Jurkat, Clone E6-1 (cell line): ENCODE data around the gene MEGF11.
"Not testable (repeated sequence)": the region's sequence is repeated elsewhere in the genome, so short reads cannot be mapped to it uniquely, and the experiment has no call there.

ENCODE experiments used
- DNase-seq: peaks from one replicate; pipeline ENCODE4 v3.0.0-alpha.2; 2011; ENCODE audit warnings: low read depth, low spot score
- H3K4me3 ChIP-seq: 2 replicates; pipeline ENCODE4 v1.5.1; 2011; ENCODE audit warnings: mild to moderate bottlenecking, low read length, control low read depth, moderate library complexity

MEGF11 gene

DNA sequence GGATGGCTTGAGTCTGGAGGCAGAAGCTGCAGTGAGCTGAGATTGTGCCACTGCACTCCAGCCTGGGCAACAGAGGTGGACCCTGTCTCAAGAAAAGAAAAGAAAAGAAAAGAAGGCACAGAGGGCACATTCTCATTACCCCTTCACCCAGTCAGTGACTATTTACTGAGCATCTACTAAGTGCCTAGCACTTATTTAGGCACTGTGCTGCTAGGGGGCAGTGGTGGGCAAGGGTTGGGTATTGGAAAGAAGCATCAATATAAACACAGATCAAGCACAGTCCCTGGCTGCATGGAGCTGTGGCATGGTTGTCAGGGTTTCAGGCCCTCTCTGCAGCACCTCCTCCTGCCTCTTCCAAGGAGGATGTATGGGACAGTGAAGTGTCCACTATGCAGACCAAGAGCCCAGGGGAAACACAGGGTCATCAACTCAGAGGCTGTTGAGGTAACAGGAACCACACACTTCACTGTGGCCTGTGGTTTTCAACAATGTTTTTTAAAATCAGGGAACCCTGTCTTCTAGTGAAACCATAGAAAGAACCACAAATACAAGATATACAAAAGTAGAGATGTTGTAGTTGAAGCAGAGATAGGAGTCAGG is 245.8 kb downstream of the MEGF11 start:
- no peak overlapping the region for H3K4me3 ChIP-seq
- DNase-seq: no peak

DNA sequence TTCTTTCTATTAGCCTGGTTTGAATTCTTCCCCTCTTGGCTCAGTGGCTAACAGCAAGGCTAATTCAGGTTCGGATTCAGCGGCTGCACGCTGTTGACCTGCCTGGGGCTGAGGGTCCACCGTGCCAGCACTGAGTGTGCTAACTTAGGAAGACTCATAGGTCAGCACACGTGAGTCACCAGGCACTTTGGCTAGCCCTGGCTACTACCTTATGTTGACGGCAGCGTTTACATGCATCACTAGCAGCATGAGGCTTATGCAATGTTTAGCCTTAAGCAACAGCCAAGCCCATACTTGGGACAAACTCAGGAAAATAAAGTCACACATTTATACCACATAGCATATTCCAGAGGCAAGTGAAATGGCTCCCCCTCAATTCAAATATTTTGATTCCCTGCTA is 246.6 kb downstream of the MEGF11 start:
- DNase-seq: no peak

DNA sequence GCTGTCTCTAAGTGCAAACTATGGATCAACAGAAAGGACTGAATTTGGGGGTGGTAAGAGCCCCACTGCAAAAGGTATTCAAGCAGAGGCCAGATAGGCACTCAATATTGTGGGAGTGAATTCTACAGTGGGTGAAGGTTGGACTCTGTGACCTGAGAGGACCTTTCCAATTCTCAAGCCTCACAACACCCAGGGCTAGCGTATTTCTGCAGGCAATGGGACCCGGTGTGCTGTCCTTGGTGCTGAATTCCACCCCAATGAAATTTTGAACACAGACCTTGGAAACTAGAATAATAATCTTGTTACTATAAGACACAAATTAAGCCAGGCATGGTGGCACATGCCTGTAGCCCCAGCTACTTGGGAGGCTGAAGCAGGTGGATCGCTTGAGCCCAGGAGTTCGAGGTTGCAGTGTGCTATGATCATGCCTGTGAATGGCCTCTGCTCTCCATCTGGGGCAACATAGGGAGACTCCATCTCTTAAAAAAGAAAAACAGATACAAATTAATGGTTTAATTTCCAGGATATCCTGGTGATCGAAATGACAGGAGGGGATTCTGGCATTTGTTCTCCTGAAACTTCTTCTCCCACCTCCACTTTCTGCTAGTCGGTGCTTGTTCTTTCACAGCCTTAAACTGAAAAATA is 248.8 kb downstream of the MEGF11 start:
- H3K4me3 ChIP-seq: no peak overlapping the region
- peak; percentile 25 for DNase-seq

More for the DNA sequence above, 246.6 kb downstream of the MEGF11 start:
- H3K4me3 ChIP-seq: no peak overlapping the region

DNA sequence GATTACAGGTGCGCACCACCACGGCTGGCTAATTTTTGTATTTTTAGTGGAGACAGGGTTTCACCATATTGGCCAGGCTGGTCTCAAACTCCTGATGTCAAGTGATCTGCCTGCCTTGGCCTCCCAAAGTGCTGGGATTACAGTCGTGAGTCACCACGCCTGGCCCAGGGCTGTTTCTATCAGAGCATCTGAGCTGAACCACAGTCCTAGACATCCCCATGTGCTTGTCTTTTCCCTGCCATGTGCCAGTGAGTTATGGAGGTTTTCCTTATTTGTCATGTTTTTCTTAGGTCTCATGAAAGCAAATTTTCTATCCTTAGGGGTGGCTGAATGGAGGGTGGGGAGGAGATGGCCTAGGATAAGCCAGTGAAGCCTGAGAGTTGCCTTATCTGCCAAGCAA is 250.4 kb downstream of the MEGF11 start:
- DNase-seq, H3K4me3 ChIP-seq: not testable (repeated sequence)

DNA sequence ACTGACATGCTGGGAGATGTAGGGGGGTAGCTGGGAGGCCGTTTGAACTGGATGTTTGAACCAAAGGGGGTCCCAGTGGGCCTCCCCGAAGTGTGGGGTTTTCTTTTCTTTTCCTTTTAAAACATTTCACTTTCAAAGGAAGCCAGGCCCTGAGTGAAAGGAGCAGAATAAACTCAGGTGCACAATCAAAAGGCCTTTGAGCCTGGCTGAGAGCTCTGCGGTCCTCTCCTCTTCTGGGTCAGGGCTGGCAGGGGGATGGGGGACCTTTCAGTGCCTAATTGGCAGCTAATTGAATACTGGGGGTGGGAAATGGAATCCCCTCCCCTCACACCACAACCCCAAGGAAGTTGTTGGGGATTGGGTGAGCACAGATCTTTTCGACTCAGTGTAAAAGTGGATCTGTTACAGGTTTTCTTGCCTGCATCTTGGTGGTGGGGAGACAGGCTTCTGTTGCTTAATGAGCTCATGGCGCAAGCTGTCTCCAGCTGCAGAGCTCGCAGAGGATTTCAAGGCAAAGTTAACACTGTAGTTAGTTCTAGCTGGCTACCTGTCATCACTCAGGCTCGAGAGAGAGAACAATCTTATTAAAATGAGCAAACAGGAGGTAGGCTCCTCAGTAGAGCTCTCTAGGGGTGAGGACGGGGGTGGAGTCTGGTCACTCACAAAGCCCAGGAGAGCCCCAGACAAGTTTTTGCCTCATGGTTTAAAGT is 251.7 kb downstream of the MEGF11 start:
- no peak for DNase-seq
- no peak overlapping the region for H3K4me3 ChIP-seq

DNA sequence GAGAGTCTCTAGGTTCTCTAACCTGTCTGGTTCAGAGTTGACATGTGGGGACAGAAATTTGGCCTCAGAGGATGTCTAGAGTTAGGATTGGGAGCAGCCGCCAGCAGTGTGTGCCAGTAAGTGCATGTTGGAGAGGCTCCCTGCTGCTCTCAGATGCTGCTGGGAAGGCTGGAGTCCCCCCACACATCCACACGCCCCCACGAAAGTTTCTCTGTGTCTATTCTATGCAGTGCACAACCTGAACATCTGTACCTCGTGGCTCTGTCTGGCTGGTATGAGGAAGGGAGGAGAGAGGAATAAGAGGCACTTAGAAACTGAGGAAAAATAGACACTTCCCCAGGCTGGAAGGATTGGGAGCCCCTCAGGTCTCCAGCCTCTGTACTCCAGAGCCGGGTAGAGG is 252.5 kb downstream of the MEGF11 start:
- no peak for DNase-seq
- H3K4me3 ChIP-seq: no peak overlapping the region

DNA sequence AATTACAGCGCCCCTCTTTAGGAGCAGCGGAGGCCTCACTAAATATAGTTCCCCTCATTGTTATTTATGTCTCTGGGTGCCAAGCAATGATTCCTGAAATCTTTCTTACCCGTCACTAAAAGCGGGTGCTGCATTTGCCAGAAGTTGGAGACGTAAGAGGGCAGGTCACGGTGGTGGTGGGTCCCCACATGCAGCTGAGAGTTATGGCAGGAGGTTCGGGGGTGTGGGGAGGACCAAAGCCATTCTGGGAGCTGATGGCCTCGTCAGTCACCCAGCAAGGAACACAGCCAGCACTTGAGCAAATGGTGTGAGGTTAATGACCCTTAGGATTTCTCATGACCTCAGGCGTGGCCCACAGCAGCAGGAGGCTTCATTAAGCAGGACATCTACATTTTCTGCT is 255.1 kb downstream of the MEGF11 start:
- H3K4me3 ChIP-seq: no peak overlapping the region
- DNase-seq: no peak

DNA sequence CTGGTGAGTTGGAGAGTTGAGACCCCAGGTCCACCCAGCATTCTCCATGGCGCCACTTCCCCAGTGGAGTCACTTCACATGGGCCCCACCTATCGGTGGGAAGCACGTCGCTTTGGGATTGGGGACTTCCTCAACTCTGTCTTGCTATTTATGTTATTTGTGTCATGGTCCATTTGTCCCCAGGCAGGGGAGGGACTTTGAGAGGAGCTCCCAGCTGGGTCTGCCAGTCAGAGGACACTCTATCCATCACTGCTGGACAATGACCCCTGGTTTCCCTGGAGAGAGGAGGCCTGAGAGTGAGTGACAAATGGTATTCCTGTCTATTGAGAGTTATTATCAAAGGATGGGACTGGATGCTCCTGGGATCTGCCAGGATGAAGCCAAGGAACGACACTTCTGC is 256.6 kb downstream of the MEGF11 start:
- no peak for DNase-seq
- no peak overlapping the region for H3K4me3 ChIP-seq

DNA sequence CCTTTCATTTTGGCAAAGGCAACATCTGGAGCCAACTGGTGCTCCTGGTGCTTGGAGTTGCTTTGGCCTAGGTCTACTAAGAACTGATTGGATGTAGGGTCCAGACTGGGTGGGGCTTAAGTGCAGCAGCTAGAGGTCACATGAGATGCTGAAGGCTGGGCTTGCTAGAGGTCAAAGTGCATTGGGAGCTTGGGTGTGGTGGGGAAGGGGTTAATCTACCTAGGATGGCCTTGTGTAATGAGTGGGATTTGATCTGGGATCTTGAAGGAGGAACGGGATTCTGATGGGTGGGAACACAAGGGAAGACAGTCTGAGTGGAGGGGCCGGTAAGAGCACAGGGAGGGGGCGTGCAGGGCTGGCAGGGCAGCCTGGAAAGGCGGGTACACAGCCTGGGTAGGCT is 258.7 kb downstream of the MEGF11 start:
- no peak overlapping the region for H3K4me3 ChIP-seq
- no peak for DNase-seq

DNA sequence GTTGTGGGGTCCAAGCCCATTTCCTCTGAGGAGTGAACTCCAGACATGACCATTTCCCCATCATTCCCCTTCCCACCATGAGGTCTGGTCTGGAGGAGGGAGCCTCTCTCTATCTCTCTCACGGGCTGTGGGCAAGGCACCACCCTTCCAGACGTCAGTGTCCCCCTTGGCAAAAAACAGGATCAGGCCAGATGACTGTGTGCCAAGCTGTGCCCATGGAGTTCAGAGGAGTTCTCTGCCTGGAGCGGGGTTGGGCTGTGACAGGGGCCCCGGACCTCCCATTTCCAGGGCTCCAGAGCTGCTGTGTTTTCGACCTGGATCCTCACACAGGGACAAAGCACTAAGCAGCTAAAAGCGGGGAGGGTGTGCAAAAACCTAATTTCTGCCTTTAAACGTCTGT is 259.8 kb downstream of the MEGF11 start:
- H3K4me3 ChIP-seq: no peak overlapping the region
- no peak for DNase-seq

DNA sequence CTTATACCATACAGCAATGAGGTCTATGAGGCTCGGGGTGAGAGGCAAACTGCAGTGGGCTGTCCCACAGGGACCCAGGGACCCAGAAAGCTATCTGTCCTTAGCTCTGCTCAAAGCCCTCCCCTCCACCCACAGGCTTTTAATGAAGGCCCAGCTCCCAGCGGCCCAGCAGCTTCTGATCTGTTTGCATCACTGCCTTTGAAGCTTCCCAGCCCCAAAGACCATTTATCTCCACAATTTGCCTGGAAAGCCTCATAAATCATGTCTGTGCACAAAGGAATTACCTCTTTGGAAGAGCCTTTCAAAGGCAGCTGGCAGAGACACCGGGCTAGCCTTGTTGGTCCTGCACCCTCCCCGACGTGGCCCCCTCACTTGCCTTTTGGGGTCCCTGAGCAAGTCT is 260.3 kb downstream of the MEGF11 start:
- no peak for DNase-seq
- no peak overlapping the region for H3K4me3 ChIP-seq

DNA sequence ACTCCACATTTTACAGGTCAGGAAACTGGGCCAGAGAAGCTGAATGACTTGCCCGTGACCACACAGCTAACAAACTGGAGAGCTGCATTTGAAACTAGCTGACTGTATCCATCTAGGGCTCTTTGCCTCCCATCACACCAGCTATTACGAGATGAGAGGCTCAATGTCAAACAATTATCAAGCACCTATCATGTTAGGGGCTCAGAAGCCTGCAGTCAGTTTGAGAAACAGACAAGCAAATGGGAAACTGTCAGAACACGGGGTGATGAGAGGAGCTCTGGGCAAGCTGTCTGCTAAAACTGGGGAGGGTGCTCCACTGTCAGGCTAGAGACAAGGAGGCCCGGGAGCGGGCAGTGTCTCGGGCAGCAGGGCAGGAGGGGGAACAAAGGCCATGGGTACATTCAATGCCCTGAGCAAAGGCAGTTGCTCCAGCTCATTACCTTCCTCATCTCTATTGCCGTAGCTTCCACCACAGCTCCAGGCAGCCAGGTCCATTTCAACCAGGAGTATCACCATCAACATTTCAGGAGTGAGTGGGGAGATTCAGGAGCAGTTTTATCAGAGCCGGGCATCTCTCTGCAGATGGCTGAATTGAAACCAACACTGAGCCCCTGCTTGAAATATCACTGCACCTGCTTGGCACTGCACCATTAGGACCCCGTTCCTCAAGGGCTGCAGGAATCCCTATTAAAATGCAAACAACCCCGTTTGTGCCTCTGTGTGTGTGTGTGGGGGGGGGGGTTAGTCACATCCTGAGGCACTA is 261.6 kb downstream of the MEGF11 start:
- DNase-seq: no peak
- H3K4me3 ChIP-seq: no peak overlapping the region

DNA sequence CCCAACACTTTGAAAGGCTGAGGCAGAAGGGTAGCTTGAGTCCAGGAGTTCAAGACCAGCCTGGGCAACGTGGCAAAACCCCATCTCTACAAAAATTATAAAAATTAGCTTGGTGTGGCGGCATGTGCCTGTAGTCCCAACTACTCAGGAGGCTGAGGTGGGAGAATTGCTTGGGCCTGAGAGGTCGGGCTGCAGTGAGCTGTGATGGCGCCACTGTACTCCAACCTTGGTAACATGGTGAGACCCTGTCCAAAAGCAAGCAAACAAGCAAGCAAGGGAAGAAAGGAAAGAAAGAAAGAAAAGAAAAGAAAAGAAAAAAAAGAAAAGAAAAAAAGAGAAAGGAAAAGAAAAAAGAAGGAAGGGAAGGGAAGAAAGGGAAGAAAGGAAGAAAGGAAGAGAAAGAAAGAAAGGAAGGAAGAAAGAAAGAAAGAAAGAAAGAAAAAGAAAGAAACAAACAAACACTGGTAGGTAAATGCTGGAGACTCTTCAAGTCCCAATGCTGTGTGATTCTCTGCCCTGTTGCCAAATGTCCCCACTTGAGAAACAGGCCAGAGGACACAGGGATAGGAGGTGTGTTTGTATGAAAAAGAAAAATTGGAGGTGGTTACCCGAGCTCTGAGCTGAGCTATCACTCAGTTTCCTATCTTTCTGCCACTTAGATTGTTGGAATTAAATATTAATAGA is 263.1 kb downstream of the MEGF11 start:
- DNase-seq: no peak
- H3K4me3 ChIP-seq: no peak overlapping the region

DNA sequence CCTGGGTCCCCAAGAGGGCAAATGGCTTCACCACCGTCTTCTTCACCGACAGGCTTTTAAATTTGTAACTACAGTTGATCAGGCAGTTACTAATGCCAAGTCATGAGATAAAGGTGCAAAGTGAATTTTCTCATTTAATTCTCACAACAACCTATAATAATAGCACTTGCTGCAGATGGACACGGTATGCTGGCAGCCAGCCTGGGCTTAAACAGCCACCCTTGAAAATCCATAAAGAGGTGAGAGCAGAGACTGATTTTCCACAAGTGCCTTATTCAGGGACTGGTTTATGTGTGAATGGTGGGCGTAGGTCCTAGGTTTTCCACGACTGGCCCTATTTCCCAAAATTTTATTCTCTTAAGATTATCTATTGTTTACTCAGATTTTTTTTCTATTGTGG is 266.4 kb downstream of the MEGF11 start:
- H3K4me3 ChIP-seq: no peak overlapping the region
- DNase-seq: no peak

DNA sequence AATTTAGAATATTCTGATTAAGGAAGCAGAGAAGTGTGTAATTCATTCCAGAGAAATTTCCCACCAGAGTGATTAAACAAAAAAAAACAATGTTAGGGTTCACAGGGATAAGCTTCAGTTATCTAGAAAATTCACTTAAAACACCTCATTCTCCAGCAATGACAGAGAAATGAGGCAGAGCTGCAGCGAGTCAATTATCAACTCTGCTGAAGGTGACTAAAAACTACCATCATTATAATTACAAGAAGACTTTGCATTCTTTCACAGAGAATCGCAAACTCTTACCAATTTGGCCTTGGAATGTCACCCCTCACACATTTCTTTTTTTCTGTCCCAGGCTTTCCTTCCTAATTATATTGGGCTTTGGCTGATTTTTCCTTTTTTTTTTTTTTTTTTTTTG is 267.1 kb downstream of the MEGF11 start:
- DNase-seq: no peak

DNA sequence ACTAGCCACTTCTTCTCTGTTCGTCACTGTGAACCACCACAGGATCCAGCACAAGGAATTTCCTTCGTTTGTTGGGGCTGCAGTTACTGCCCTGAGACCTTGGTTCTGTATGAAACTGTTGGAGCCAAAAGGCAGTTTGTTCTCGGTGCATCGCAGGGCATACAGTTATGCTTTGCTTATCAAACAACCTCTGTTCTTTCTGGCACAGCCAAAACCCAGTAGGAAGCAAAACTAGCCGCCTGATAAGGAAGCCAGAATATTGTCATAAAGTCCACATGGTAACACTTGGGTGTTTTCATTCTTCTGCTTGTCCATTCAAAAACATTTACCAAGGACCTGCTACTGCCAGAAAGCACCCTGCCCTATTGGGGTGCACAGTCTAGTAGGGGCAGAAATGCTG is 268.2 kb downstream of the MEGF11 start:
- H3K4me3 ChIP-seq: no peak overlapping the region
- DNase-seq: no peak

More for the DNA sequence above, 267.1 kb downstream of the MEGF11 start:
- no peak overlapping the region for H3K4me3 ChIP-seq

DNA sequence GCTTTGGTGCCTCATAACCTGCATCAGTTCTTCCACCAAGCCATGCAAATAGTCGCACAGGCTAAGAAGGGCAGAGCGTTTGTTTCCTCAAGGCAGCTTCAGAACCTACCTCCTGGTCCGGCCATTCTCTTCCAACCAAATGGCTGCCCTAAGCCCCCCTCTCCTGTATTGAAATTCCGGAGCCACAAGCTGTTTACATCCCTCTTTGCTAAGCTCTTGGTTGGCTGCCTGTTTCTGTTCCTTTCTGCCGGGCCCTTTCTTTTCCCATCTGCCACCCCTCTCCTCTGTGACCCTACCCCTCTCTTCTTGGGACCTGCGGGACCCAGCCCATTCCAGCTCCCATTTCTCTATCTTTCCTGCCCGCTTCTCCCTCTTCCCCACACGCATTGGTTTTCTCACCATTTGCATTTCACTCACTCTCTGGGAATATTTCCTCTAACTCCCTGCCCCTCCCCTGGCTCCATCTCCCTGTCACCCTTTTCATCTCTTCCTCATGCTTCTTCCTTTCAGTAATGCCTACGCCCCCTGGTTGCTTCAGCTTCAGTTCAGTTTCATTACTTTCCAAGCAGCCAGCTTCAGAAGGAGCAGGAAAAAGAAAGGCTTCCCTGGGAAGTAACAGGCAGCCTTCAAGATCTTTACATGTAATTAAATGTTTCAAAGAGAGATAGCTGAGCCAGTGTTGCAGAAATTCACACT is 270.8 kb downstream of the MEGF11 start:
- no peak for DNase-seq
- H3K4me3 ChIP-seq: peak overlapping the region; percentile 50

DNA sequence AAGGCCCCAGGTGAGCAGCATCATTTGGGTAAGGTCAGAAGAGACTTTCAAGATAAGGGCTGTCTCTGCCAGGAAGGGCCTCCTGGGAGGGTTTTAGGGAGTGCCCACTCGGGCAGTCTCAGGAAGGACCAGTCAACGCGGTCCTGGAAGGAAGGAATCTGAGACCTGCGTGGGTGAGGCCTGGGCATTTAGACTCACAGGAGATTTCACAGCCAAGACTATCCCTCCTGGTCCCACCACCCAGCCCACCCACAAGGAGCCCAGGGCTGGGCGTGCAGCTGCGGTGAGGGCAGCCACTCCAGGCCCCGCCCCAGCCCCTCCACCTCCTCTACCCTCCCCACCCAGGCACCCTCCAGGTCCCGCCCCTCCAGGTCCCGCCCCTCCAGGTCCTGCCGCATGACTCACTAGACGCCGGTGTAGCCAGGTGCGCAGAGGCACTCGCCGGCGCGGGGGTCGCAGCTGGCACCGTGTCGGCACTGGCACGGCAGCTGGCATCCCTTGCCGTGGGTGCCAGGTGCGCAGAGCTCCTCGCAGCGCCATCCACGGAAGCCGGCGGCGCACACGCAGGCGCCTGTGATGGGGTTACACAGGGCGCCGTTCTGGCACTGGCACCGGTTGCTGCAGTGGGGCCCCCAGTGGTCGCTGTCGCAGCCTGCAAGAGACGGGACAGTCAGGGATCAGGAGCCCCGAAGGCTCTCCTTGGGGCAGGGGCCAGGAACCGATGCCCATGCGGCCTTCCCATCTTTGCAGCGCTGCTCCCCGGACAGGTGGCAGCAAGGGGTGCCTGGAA is 271.5 kb downstream of the MEGF11 start:
- H3K4me3 ChIP-seq: peak overlapping the region; percentile 50
- DNase-seq: peak; percentile 37
